Stimulated activated CD4-positive, alpha-beta T cell treated with anti-CD3 and anti-CD28 coated beads, Interleukin-4, amount 100 ng/mL, for 4 hours (primary cell): ENCODE results near the gene GPR137.
"Not testable (repeated sequence)": the region's sequence is repeated elsewhere in the genome, so short reads cannot be mapped to it uniquely, and the experiment has no call there.

Experiments
- DNase-seq, 2 experiments: peaks; one replicate each; pipeline ENCODE4 v3.0.0-alpha.2; 2020

The GPR137 gene

DNA sequence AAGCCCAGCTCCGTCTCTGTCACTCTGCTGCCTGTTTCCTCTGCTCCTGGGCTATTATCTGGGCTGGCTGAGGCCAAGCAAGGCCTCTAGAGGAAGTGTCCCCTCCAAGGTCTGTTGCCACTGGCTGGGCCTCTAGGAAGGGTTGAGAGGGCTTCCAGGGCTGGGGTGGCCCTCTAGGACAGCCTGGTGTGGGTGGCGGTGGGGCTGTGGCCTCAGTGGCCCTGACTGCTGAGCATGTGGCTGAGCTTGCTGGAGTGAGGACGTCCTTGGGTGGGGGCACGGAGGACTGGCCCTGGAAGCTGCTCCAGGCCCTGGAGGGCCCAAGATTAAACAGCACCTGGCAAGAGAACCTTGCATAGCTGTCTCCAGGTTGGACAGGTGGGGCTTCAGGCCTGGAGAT lies 38.3 kb downstream of the GPR137 start:
- DNase-seq, result not testable (repeated sequence)

DNA sequence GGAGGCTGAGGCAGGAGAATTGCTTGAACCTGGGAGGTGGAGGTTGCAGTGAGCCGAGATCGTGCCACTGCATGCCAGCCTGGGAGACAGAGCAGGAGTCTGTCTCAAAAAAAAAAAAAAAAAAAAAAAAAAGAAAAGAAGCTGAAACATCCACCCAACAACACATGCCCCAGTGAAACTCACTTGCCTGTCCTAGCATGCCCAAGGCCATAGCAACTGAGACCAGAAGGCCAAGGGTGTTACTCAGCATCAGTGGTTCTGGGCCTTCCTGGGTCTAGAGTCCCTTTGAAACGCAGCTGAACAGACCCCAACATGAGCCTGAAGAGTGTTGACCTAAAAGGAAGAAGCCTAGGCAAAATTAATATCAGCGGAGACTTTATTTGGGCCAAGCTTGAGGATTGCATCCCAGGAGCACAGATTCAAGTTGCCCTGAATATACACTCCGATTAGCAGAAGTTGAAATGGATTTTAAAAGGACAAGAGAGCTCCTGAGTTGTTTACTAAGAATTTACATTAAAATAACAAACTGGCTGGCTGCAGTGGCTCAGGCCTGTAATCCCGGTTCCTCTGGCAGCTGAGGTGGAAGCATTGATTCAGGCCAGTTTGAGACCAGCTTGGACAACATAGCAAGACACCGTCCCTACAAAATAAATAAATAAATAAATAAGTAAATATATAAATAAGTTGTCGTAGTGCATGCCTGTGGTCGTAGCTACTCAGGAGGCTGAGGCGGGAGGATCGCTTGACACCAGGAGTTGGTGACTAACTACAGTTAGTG lies 39.2 kb downstream of the GPR137 start:
- DNase-seq, result no peak

DNA sequence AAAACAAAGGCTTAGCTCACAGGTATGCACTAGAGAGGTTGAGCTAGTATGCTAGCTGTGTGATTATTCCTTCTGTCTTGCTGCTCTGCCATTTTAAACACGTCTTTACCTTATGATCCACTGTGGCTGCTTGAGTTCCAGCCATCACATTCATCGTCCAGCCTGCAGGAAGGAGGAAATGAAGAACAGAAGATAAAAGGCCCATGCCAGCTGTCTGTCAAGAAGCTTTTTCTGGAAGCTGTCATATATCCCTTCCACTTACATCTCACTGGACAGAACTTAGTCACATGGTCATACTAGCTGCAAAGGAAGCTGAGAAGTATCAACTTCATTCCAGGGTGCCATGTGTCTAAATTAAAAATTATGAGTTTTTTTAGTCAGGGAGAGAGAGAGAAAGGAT lies 41.7 kb downstream of the GPR137 start:
- DNase-seq, result no peak

- DNase-seq, result no peak
Measured at GRCh38 chr11:64327993-64328392, 42.3 kb downstream of the GPR137 start.

GRCh38 chr11:64330888-64331287 lies 45.2 kb downstream of the GPR137 start:
- no peak for DNase-seq

DNA sequence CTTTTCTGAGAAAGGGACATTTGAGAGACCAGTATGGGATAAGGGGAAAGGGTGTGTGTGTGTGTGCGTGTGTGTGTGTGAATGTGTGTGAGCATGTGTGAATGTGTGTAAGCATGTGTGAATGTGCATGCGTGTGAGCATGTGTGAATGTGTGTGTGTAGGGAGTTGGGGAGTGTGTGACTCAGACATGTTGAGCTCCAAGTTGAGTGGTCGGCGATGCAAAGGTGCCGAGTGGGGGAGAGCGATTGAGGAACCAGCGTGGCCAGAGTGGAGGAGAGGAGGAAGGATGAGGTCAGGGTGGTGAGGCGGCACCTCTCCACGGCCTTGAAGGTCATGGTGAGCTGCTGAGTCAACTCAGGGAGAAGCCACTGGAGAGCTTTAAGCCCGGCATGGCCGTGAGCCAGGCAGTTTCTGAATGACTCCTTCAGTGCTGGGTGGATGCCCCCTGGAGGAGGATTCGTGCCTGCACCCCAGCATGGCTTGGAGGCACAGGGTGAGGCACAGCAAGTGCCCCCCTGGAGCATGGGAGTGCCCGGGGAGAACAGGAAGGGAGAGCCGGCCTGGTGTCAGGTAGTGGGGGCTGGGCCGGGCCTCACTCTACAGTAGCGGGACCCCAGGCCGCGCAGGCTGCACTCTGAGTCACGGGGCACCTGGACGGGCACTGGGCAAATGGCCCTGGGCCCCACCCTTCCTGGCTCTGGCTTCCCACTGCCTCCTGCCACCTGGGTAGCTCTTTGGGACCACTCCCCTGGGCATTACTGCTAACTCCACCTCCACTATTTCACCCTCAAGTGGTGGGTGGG lies 46.1 kb downstream of the GPR137 start:
- peak; percentile 51 to 61 for DNase-seq

- no peak for DNase-seq
Measured at GRCh38 chr11:64333556-64333955, 47.9 kb downstream of the GPR137 start.

DNA sequence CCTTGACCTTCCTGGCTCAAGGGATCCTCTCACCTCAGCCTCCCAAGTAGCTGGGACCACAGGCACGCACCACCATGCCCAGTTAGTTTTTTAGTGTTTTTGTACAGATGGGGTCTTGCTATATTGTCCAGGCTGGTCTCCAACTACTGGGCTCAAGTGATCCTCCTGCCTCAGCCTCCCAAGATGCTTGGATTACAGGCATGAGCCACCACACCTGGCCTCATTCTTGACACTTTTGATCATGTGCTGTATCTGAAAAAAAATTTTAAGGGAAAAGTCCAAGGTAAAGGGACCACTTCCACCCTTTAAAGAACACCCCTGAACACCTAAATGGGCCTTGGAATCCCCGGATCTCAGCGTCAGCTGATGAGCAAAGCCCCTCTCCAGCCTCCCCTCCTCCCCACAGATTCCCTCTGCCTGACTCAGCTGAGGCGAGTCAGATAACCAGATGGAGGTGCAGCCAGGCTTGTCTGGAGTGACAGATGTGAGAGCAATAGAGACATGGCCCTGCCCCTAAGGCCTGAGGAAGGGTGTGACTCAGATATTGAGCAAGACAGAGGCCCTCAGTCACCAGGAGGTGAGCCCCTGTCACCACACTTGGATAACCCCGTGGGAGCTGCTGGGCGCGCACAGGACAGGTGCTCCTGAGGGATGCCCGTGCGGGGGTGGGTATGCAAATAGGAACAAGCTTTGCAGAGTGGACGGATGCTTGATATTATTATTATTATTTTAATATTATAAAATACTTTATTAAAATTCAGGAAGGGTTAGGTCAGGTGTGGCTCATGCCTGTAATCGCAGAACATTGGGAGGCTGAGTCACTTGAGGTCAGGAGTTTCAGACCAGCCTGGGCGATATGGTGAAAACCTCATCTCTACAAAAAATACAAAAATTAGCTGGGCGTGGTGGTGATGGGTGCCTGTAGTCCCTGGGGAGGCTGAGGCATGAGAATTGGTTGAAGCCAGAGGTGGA lies 49.4 kb downstream of the GPR137 start:
- no peak for DNase-seq

- no peak for DNase-seq
Measured at GRCh38 chr11:64337538-64338249, 52.0 kb downstream of the GPR137 start.

DNA sequence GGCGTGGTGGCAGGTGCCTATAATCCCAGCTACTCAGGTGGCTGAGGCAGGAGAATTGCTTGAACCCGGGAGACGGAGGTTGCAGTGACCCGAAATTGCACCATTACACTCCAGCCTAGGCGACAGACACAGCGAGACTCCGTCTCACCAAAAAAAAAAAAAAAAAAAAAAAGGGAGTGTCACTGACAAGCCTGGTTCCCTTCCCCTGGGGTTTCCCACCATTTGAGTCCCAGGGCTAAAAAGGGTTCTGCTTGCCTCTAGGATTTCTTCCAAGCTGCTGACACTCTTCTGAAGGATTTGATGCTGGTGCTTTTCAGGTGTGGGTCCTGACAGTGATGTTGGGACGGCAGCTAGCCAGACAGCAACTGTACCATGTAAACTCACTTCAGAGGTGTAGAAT lies 53.1 kb downstream of the GPR137 start:
- DNase-seq, result no peak
